Caki2 (cell line): ENCODE measurements around the gene BACH2. TPM values are rescaled to one million over a fixed set of nuclear protein-coding genes. Genes with fewer than 3 reads are reported as not detected.
A peak's percentile ranks its signal among the peaks of the same experiment; 100 is the strongest.
"Not testable (repeated sequence)": the region's sequence is repeated elsewhere in the genome, so short reads cannot be mapped to it uniquely, and the experiment has no call there.

Source experiments
- DNase-seq: peaks from one replicate; pipeline ENCODE4 v3.0.0-alpha.2; 2015; ENCODE audit warnings: low read depth
- in situ Hi-C: cut with HindIII; loops from 2 replicates; pipeline ENCODE4 v1.10.0; 2016; ENCODE audit warnings: low sequenced_read_pairs, low pct_unique_long_range_greater_than_20kb, mixed read lengths
- total RNA-seq: library from RNA; depleted of rRNA; stranded (reverse); fragments of >200 nt; shearing (Covaris generic); gene quantifications from 2 replicates; pipeline ENCODE4 v1.2.3, GENCODE V29; 2014; ENCODE audit warnings: low replicate concordance

BACH2 gene
- total RNA-seq, 1 experiment from 2014 or later: 8.1 TPM

- DNase-seq: no peak
- in situ Hi-C loops: no loop called here
These were observed 369.4 kb downstream of the BACH2 start for GRCh38 chr6:89927264-89927663.

GRCh38 chr6:89925826-89926225, 370.8 kb downstream of the BACH2 start:
- DNase-seq: no peak
- in situ Hi-C loops: no loop called here

GRCh38 chr6:89924231-89924630, 372.4 kb downstream of the BACH2 start:
- DNase-seq: no peak
- in situ Hi-C loops: no loop called here

DNA sequence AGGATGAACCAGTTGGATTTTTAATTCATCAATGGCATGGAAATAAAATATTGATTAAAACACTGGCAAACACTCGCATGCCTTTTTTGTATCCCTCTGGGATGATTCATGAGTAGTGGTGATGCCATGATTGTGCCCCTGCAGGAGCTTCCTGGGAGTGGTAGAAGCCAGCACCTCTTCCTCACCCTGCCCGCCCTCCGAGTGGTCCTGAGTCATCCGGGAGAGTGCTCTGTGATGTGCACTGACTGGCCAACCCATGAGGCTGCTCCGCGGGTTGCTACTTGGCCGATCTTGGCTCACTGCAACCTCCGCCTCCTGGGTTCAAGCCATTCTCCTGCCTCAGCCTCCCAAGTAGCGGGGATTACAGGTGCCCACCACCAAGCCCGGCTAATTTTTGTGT, 375.0 kb downstream of the BACH2 start:
- in situ Hi-C loops: no loop called here
- DNase-seq: no peak

DNA sequence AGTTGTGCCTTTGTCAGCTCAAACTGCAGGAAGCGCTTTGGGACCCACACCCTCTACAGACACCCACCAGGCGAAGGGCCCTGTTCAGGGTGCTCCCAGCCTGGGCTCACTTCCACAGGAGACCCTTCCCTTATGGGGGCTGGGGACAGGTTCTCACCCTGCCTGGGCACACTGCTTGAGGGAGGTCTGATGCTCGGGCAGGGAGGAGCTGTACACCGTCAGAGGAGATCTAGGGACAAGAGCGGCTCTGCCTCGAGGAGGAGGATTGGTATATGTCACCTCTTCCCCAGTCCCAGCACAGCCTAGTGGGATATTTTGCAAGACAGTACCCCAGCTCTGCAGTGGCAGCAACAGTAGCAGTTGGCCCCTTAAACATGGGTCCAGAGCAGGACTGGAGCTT, 375.4 kb downstream of the BACH2 start:
- no peak for DNase-seq
- in situ Hi-C loops: no loop called here

GRCh38 chr6:89917801-89918366, 378.8 kb downstream of the BACH2 start:
- no peak for DNase-seq
- in situ Hi-C loops: no loop called here

DNA sequence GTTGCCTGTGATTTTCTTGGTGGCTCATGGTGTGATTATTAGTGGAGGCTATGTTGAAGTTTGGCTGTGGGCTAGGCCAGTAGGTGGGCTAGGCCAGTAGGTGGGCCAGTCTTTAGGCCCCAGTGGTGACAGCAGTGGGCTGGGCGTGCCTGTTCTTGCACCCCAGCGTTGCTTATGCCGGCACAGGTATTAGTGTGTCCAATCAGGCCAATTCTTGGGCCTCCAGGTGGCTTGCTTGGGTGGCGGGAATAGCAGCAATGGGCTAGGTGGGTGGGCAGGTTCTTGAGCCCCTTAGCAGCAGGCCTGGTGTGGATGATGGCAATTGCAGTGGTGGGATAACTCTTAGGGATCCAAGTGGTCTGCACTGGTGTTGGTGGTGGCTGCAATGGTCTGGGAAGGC, 379.4 kb downstream of the BACH2 start:
- DNase-seq: no peak
- in situ Hi-C loops: no loop called here

DNA sequence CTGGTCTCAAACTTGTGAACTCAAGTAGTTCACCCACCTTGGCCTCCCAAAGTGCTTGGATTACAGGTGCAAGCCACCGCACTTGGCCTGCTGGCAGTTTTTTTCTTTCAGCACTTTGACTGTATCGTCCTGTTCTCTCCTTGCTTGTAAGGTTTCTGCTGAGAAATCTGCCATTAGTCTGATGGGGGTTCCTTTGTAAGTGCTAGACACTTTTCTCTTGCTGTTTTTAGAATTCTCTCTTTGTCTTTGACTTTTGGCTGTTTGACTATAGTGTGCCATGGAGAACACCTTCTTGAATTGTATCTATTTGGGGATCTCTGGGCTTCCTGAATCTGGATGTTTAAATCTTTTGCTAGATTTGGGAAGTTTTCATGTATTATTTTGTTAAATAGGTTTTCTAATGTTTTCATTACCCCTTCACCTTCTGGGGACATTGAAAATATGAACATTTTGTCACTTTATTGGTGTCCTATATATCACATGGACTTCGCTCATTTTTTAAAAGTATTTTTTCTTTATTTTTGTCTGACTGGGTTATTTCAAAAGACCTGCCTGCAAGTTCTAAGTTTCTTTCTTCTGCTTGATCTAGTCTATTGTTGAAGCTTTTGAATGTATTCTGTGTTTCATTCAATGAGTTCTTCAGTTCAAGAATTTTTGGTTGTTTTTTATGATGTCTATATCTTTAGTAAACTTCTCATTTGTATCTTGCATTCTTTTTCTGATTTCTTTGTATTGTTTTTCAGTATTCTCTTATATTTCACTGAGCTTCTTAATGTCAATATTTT, 380.3 kb downstream of the BACH2 start:
- in situ Hi-C loops: no loop called here
- no peak for DNase-seq

GRCh38 chr6:89910902-89911240, 385.8 kb downstream of the BACH2 start:
- no peak for DNase-seq
- in situ Hi-C loops: no loop called here

DNA sequence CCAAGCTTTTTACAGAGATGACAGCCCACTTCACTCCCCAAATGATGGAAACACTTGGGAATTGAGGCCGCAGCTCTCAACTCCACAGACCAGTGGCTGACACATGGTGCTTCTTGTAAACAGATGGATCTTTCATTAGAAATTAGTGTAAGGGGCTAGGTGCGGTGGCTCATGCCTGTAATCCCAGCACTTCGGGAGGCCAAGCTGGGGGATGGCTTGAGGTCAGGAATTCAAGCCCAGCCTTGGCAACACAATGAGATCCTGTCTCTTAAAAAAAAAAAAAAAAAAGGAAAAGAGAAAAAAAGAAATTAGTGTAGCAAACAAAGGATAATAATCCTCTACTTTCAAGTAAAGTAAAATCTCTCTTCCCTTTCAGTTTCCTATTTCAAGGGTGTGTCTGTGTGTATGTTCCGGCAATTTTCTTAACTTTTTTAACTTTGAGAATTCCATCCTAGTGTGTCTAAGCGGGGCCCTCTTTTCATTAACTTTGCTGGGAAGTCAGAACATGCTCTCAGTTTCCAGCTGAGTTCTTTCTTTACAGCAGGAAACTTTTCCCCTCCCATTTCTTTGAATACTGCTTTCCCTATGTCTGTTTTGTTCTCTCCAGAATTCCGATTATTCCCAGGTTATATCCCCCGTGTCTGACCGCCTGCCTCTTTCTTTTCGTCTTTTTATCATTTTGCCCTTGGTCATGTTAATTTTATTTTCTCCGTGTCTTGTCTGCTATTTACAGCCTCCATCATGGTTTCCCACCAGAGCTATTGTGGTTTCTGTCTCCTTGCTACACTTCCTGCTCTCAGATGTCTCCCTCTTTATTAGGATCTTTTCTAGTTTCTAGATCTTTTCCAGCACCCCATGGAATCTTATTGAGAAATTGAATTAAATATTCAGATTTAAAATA, 386.4 kb downstream of the BACH2 start:
- DNase-seq, in situ Hi-C loops: not testable (repeated sequence)

GRCh38 chr6:89895276-89895874, 401.3 kb downstream of the BACH2 start:
- in situ Hi-C loops: no loop called here
- peak; percentile 41 for DNase-seq

GRCh38 chr6:89894169-89894568, 402.5 kb downstream of the BACH2 start, which contains the start of gene GJA10:
GJA10 (plus strand) TSS chr6:89894469; CDS start chr6:89894469, 0 bp downstream.
- in situ Hi-C loops: no loop called here
- DNase-seq: no peak

- DNase-seq, in situ Hi-C loops: not testable (repeated sequence)
These were observed 404.1 kb downstream of the BACH2 start for GRCh38 chr6:89892577-89892976.

GRCh38 chr6:89890845-89891528, 405.7 kb downstream of the BACH2 start:
- DNase-seq, in situ Hi-C loops: not testable (repeated sequence)

GRCh38 chr6:89888871-89889270, 407.8 kb downstream of the BACH2 start:
- no peak for DNase-seq
- in situ Hi-C loops: no loop called here

GRCh38 chr6:89888138-89888514, 408.5 kb downstream of the BACH2 start:
- in situ Hi-C loops: no loop called here
- no peak for DNase-seq

DNA sequence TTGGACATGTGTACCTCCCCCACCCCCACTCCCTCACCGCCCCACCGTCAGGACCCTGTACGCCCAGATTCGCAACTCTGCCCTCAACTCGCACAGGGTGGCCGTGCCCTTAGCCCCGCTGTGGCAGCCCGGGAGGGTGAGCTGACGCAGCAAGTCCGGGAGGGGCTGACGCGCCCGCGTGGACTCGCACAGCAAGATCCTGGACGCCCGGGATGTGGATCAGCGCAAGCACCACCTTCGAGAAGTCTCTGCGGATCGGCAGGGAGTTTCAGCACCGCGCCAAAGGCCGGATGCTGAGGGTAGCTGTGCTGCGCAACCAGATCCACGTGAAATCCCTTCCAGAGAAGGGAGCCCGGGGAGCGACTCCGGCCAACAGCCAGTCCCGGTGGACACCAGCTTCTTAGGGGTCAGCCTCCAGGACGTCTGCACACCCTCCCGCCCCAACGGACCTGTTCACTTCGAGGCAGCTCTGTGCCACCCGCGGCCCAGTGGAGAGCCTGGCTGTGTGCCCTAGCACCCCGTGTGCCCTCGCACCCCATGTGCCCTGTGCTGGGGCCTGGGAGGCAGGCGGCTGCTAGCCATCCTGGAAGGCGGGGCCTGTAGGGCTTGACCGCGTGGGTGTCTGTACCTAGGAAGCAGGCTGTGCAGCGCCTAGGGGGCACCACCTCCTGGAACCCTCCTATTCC, 409.0 kb downstream of the BACH2 start:
- no peak for DNase-seq
- in situ Hi-C loops: no loop called here
